ENCODE data around the gene SLFN14. TPM values are rescaled to one million over a fixed set of nuclear protein-coding genes. Genes with fewer than 3 reads are reported as not detected.
A peak's percentile ranks its signal among the peaks of the same experiment; 100 is the strongest.

The SLFN14 gene
- total RNA-seq, 1 experiment from 2014 or later = not detected

- Mint-ChIP-seq H3K27me3 (ENCODE audit: low read depth) (peaks cover 29% of the 10 kb centered on the region), H3K27ac (peak overlapping the region; percentile 16 to 98 (median 93); a peak in 6 of 7 replicates), H3K9me3 (no peaks in the 10 kb centered on the region), H3K4me1 (peaks cover 7 to 18% of the 10 kb centered on the region in 2 experiments), H3K36me3 (ENCODE audit: insufficient read depth in 1 of 3, low read depth in 3 of 3) (peaks cover 0 to 8% (median 5%) of the 10 kb centered on the region in 3 experiments; a peak in 6 of 7 replicates), H3K4me3 (peak overlapping the region; percentile 88 to 94)
- Histone ChIP-seq H3K56ac (ENCODE audit: insufficient read length, low read depth, low read length) (no peak overlapping the region), H4K91ac (ENCODE audit: insufficient read length, low read depth, low read length) (no peak overlapping the region), H2BK5ac (ENCODE audit: insufficient read length, low read length) (no peak overlapping the region), H3K9me3 (ENCODE audit: control insufficient read depth, low read depth, low read length) (no peaks in the 10 kb centered on the region), H4K5ac (ENCODE audit: insufficient read length, low read depth, low read length) (no peak overlapping the region), H3K27me3 (ENCODE audit: insufficient read depth, low read length) (no peaks in the 10 kb centered on the region), H2BK15ac (ENCODE audit: low read depth, low read length) (no peak overlapping the region), H3K18ac (ENCODE audit: insufficient read length, low read depth, low read length) (no peak overlapping the region), H3K14ac (ENCODE audit: insufficient read depth, low read length) (no peak overlapping the region), H3K4ac (ENCODE audit: low read depth, low read length) (no peak overlapping the region), H2AFZ (ENCODE audit: low read length) (no peak overlapping the region), H2AK5ac (ENCODE audit: insufficient read length, low read length) (no peak overlapping the region), H3K79me1 (ENCODE audit: insufficient read depth, low read depth, low read length, poor library complexity, severe bottlenecking) (peaks cover 6% of the 10 kb centered on the region), H3K23ac (ENCODE audit: insufficient read length, low read depth, low read length) (no peak overlapping the region), H3K4me1 (ENCODE audit: insufficient read depth, low read length) (no peaks in the 10 kb centered on the region), H3K27ac (ENCODE audit: insufficient read length, low read depth, low read length) (no peak overlapping the region), H3K4me2 (ENCODE audit: insufficient read depth, insufficient read length, low read length) (peak overlapping the region; percentile 87), H3K9ac (ENCODE audit: extremely low read depth, insufficient read length, low read length) (peak overlapping the region; percentile 93), H2BK120ac (ENCODE audit: low read depth, low read length, poor library complexity, severe bottlenecking) (no peak overlapping the region), H3K79me2 (ENCODE audit: insufficient read depth, low read length) (peaks cover 10% of the 10 kb centered on the region; the same call in 1 of the 2 replicates), H2BK20ac (ENCODE audit: low read depth, low read length, poor library complexity, severe bottlenecking) (no peak overlapping the region), H2BK12ac (ENCODE audit: insufficient read length, low read depth, low read length) (no peak overlapping the region), H4K20me1 (ENCODE audit: control insufficient read depth, insufficient read depth, insufficient read length) (no peaks in the 10 kb centered on the region), H3K23me2 (ENCODE audit: insufficient read length, low read depth, low read length, poor library complexity, severe bottlenecking) (no peaks in the 10 kb centered on the region), H3T11ph (ENCODE audit: low read length) (no peak overlapping the region), H4K8ac (replicated peaks; ENCODE audit: insufficient read length, low read depth, low read length) (no peak overlapping the region)
- DNase-seq = no peak
- no peak for TF ChIP-seq CTCF (conservative IDR thresholded peaks at IDR 0.05)
- WGBS (ENCODE audit: extremely low coverage, insufficient read length, low lambda C conversion rate) = no CpG with 5 or more reads among the region's 15 CpGs
Measured at GRCh38 chr17:35568561-35568960, 7.9 kb upstream of the SLFN14 start.

Data from H9 (cell line).